ENCODE data around the gene COA5. TPM values are rescaled to one million over a fixed set of nuclear protein-coding genes. Genes with fewer than 3 reads are reported as not detected.

COA5 gene
- total and polyA plus RNA-seq, 9 donors: 27.2 to 42.5 (median 32.1) TPM

- no peak for DNase-seq
- H3K9me3 ChIP-seq: no peaks in the 10 kb centered on the region
- 88 to 91% (median 90%) methylated on average over 6 of the region's 6 CpGs for WGBS, 3 donors
- no peak for TF ChIP-seq CTCF (IDR thresholded peaks at IDR 0.05)
- TF ChIP-seq POLR2A (IDR thresholded peaks at IDR 0.05): no peak
- TF ChIP-seq EP300 (IDR thresholded peaks at IDR 0.05): no peak
- H3K4me3 ChIP-seq: no peak overlapping the region
- no peak overlapping the region for H3K27ac ChIP-seq
- no peaks in the 10 kb centered on the region for H3K27me3 ChIP-seq
- H3K4me1 ChIP-seq (ENCODE audit: insufficient read depth): no peaks in the 10 kb centered on the region
- intact Hi-C loops (cut with DNase I): no loop called here
- no peaks in the 10 kb centered on the region for H3K36me3 ChIP-seq
Observed at GRCh38 chr2:98586551-98587140, 21.7 kb downstream of the COA5 start.

GRCh38 chr2:98585386-98585785 is 22.9 kb downstream of the COA5 start:
- Histone ChIP-seq H3K4me3 (no peak overlapping the region), H3K27ac (no peak overlapping the region), H3K36me3 (no peaks in the 10 kb centered on the region), H3K9me3 (no peaks in the 10 kb centered on the region), H3K27me3 (no peaks in the 10 kb centered on the region), H3K4me1 (ENCODE audit: insufficient read depth) (no peaks in the 10 kb centered on the region)
- 92% methylated on average over 10 of the region's 10 CpGs for WGBS, 3 donors
- TF ChIP-seq EP300 (IDR thresholded peaks at IDR 0.05) (no peak), CTCF (IDR thresholded peaks at IDR 0.05) (no peak), POLR2A (IDR thresholded peaks at IDR 0.05) (no peak)
- intact Hi-C loops (cut with DNase I): no loop called here
- DNase-seq: no peak

- intact Hi-C loops (cut with DNase I): no loop called here
- H3K27me3 ChIP-seq: no peaks in the 10 kb centered on the region
- no peak for DNase-seq
- WGBS, 3 donors: 82 to 92% (median 83%) methylated on average over 7 to 10 of the region's 10 CpGs
- no peak overlapping the region for H3K27ac ChIP-seq
- no peaks in the 10 kb centered on the region for H3K9me3 ChIP-seq
- H3K4me3 ChIP-seq: no peak overlapping the region
- no peaks in the 10 kb centered on the region for H3K36me3 ChIP-seq
- TF ChIP-seq POLR2A (IDR thresholded peaks at IDR 0.05): no peak
- TF ChIP-seq CTCF (IDR thresholded peaks at IDR 0.05): no peak
- no peak for TF ChIP-seq EP300 (IDR thresholded peaks at IDR 0.05)
- H3K4me1 ChIP-seq (ENCODE audit: insufficient read depth): no peaks in the 10 kb centered on the region
Observed at GRCh38 chr2:98583816-98584618, 24.3 kb downstream of the COA5 start.

GRCh38 chr2:98583276-98583675 is 25.0 kb downstream of the COA5 start:
- DNase-seq: no peak
- TF ChIP-seq POLR2A (IDR thresholded peaks at IDR 0.05): no peak
- no peak for TF ChIP-seq CTCF (IDR thresholded peaks at IDR 0.05)
- TF ChIP-seq EP300 (IDR thresholded peaks at IDR 0.05): no peak
- H3K4me1 ChIP-seq (ENCODE audit: insufficient read depth): no peaks in the 10 kb centered on the region
- H3K27me3 ChIP-seq: no peaks in the 10 kb centered on the region
- no peak overlapping the region for H3K4me3 ChIP-seq
- no peaks in the 10 kb centered on the region for H3K9me3 ChIP-seq
- H3K36me3 ChIP-seq: no peaks in the 10 kb centered on the region
- intact Hi-C loops (cut with DNase I): no loop called here
- H3K27ac ChIP-seq: no peak overlapping the region
- 90 to 94% (median 94%) methylated on average over 7 of the region's 7 CpGs for WGBS, 3 donors
